NCI-H2029 treated with DMSO at 0.1 percent for 48 hours (cell line): Measurements from ENCODE around the gene TSHZ2.
"Not testable (repeated sequence)": the region's sequence is repeated elsewhere in the genome, so short reads cannot be mapped to it uniquely, and the experiment has no call there.

Experiments used
- DNase-seq: peaks from one replicate; lab custom pipeline; 2025; lab: John Stamatoyannopoulos, UW

The TSHZ2 gene

DNA sequence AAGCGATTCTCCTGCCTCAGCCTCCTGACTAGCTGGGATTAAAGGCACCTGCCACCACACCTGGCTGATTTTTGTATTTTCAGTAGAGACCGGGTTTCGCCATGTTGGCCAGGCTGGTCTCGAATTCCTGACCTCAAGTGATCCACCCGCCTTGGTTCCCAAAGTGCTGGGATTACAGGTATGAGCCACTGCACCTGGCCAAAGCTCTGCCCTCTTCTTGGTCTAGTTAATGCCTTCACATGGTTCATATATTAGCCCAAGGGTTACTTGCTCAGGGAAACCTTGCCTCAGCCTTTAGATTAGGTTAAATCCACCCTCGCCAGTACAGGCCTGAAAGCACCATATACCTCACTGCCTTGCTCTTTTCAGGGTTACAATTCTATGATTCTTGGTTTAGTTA, 26.1 kb downstream of the TSHZ2 start:
- DNase-seq: no peak

GRCh38 chr20:52999040-52999439, 26.9 kb downstream of the TSHZ2 start:
- DNase-seq: no peak

DNA sequence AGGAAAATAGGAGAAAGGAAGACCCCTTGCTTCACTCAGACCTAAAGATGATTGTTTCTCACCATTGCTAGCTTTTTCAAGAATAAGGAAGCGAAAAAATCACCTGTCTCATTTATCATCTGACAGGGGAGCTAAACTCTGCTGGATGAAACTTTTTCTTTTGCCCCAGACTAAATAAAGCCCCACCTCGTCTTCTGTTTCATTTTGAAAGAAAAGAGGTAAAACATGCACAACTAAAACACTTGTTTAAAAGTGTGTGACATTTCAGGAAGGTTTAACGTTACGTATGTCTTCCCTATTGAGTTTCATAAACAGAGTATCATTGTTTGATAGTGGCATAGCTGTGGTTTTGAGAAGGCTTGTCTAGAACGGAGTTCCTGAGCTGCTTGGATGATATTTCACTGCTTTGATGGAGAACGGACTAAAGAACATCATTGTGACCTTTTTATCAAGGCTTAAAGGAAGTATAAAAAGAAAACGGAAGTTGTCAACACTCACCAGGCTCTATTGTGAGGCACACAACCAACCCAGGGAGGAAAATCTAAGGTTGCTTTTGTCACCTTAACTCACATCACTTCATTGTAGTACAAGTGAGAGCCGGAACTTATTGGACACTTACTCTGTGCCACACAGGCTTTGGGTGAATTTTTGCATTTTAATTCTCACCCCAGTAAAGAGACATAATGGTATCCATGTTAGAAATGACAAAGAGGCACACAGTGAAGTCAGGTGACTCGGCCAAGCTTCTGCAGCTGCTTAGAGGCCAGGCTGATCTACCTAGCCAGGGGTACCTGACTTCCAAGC, 29.5 kb downstream of the TSHZ2 start:
- peak; percentile 13 for DNase-seq

GRCh38 chr20:53002786-53003185, 30.6 kb downstream of the TSHZ2 start:
- no peak for DNase-seq

- DNase-seq: peak; percentile 10
Observed at GRCh38 chr20:53003420-53004154, 31.4 kb downstream of the TSHZ2 start.

DNA sequence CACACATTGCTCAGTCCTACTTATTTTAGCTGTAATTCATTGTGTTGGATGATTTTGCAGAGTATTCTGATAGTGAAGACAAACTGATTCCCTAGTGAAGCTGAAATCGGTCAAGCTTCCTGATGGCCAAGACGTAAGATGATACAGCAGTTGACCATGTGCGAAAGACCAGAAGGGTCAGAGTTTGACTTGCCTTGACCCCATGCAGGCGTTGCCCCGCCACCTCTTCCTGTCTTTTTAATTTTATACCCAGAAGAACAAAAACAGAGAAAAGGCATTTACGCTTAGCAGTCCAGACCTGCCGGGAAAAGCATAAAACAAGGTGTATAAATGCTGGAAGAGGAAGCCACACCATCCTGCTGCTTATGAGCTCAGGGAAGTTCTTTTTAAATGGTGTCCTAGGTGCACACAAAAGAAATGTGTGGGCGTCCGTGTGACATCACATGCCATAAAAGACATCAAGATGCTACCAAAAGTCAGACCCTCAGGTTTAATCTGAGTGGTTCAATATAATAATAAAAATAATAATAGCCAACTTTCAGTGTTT, 32.2 kb downstream of the TSHZ2 start:
- no peak for DNase-seq

GRCh38 chr20:53009979-53010735, 38.0 kb downstream of the TSHZ2 start:
- no peak for DNase-seq

GRCh38 chr20:53011640-53012039, 39.5 kb downstream of the TSHZ2 start:
- no peak for DNase-seq

- no peak for DNase-seq
Observed at GRCh38 chr20:53013183-53013582, 41.0 kb downstream of the TSHZ2 start.

DNA sequence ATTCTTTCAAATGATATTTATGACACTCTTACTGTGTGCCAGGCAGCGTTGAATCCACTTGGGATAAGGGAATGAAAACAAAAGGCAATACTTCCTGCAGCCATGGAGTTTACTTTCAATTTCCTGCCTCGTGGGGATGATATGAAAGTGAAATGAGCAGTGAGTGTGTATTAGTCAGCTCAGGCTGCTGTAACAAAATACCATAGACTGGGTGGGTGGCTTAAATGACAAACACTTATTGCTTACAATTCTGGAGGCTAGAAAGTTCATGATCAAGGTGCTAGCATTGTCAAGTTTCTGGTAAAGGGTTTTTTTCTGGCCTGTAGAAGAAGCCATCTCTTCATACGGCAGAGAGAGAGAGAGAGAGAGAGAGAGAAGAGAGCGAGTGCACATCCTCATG, 41.7 kb downstream of the TSHZ2 start:
- no peak for DNase-seq

GRCh38 chr20:53016071-53016470, 43.9 kb downstream of the TSHZ2 start:
- no peak for DNase-seq

GRCh38 chr20:53016534-53017042, 44.4 kb downstream of the TSHZ2 start:
- no peak for DNase-seq

DNA sequence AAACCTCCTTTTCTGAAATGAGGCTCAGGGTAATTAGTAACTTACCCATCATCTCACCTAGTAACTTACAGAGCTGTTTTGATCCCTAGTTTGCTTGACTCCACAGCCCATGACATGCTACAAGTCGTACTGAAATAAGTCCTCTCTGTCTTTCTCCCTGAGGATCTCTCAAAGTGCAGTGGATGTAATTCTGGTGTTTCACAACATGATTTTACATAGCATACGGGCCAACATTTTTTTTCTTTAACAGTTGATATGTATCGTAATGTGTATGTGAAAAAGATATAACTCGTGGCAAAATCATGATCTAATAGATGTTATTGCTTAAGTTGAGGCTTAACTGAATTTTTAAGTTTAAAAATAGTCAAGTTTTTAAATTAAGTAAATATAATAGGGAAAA, 45.0 kb downstream of the TSHZ2 start:
- DNase-seq: no peak

DNA sequence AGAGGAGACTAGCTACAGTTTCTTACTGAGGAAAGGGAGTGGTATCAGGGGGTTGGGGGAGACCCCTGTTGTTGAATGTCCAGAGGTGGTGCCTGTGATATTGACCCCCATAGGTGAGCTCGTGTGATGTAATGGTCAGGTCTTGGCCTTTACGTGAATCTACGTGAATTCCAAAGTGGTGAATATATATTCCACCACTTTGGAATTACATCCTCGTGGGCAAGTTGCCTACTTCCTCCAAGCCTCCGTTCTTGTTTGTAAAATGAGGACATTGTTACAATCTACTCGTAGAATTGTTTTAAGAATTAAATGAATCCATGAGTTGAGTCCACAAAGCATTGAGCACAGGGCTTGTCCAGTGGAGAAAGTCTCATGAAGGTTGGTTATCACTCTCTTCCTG, 47.3 kb downstream of the TSHZ2 start:
- DNase-seq: no peak

DNA sequence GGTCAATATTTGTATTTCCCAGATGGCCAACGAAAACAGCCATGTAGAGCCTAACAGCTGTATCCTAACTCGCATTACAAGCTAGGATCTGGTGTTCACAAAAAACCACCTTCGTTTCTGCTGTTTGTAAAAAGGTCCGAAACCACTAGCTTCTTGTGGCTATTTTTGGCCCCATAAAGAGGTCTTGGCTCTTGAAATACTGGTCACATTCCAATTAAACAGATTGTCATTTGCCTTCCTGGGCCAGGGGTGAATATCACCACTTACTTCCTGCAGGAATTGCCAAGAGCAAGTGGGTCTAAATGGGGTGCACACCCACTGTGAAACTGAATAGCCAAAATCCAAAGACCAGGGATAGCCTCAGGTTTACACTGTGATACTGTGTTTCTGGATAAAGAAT, 48.2 kb downstream of the TSHZ2 start:
- peak; percentile 25 for DNase-seq

- no peak for DNase-seq
Observed at GRCh38 chr20:53020834-53021233, 48.7 kb downstream of the TSHZ2 start.

DNA sequence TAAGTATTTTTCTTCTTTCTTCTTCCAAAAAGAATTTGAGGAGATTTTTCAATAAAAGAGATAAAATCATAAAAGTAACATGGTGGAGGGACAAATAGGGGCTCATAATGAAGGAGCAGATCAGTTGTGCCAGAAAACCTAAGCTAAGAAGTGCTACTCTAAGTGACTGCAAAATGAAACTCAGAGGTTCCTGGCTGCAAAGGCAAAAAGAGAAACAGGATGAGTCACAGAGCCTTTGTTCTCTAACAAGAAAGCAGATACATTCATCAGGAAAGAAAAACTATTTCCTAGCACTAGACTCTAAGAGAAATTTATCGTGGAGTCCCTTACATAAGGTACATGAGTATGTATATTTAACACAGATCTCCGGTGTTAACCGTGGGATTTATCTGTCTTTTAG, 49.8 kb downstream of the TSHZ2 start:
- no peak for DNase-seq

DNA sequence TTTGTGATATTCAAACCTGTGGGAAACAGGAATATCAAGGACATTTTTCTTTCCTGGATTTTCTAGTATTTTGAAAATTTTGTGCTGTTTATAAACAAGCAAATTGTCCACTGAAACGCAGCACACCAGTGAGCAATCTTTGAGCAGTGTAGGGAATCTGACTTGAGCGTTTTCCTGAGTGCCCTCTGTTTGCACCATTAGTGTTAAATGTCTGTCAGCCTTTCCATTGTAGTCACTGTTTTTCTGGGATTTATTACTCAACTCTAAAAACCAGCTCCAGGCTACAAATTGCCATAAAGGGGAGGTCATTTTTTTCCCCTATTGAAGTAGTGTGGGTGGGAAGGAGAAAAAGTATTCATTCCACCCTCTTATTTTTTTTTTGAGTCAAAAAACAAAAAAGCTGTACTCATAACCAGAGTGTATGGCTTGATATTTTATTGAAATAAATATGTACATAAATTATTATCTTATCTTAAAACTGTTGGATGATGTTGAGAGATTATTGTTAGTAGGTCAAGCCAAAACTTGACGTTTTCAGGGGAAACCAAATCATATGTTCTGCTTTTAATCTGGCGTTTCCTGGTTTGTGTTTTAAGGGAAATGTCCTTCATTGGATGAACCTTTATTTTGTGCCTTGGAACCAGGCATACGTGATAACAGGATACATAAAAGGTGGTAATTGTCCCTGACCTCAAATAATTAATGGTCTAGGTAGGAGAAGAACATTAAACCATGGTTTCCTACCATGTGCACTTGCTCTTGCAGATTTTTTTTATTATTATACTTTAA, 51.8 kb downstream of the TSHZ2 start:
- peak; percentile 22 for DNase-seq

DNA sequence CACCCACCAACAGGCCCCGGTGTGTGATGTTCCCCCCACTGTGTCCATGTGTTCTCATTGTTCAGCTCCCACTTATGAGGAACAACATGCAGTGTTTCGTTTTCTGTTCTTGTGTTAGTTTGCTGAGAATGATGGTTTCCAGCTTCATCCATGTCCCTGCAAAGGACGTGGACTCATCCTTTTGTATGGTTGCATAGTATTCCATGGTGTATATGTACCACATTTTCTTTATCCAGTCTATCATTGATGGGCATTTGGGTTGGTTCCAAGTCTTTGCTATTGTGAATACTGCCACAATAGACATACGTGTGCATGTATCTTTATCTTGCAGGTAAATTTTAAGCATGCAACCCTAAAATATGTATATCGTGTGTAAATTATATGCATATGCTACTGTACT, 52.5 kb downstream of the TSHZ2 start:
- DNase-seq: not testable (repeated sequence)

GRCh38 chr20:53027089-53027488, 54.9 kb downstream of the TSHZ2 start:
- DNase-seq: no peak

DNA sequence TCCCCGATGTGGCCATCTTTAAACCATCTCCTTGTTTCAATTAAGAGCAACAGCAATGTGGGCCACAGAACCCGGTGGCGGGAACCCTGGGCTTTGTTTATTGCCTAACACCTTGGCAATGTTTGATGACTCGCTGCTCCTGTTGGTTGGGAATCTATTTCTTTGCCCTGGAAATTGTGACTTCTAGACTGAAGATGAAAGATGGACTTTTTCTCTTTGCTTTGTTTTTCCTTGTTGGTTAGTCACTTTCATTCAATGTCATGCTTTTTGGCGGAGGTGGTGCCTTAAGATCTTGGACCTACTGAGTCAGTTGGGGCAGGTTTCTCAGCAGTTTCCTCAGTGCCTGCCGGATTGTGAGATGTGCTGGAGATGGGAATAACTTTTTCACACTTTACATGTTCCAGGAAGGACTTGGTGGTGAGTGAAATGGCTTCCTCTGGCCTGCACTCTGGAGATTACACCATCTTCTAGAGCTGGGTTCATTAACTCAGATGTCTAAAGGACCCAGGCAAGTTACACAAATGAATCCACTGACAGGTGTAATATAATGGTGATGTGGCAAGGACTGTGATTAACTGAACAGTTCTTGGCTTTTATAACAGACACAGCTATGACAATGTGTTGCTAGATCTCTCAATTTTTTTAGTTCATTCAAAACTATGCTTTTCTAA, 56.3 kb downstream of the TSHZ2 start:
- DNase-seq: no peak
